Measurements from ENCODE around the gene PPP2R5C.
"Not testable (repeated sequence)": the region's sequence is repeated elsewhere in the genome, so short reads cannot be mapped to it uniquely, and the experiment has no call there.

Gene PPP2R5C

GRCh38 chr14:101965181-101965544 lies 203.7 kb downstream of the PPP2R5C start:
- DNase-seq (ENCODE audit: low spot score in 2 of 2) = peak; percentile 36 to 57
- Mint-ChIP-seq H3K9me3 (no peaks in the 10 kb centered on the region), H3K27ac (peak overlapping the region; percentile 68), H3K36me3 (peaks cover 3% of the 10 kb centered on the region), H3K4me1 (peaks cover 23% of the 10 kb centered on the region), H3K4me3 (peak overlapping the region; percentile 92), H3K27me3 (no peaks in the 10 kb centered on the region)
- ATAC-seq (ENCODE audit: low read depth) = peak; percentile 37

- peaks cover 26% of the 10 kb centered on the region for H3K4me1 Mint-ChIP-seq
Observed at GRCh38 chr14:101965770-101966722, 204.5 kb downstream of the PPP2R5C start.

GRCh38 chr14:101966742-101967141 lies 205.2 kb downstream of the PPP2R5C start:
- Mint-ChIP-seq H3K9me3 (no peaks in the 10 kb centered on the region), H3K36me3 (peaks cover 7% of the 10 kb centered on the region), H3K4me3 (no peak overlapping the region), H3K27me3 (no peaks in the 10 kb centered on the region), H3K4me1 (peaks cover 22% of the 10 kb centered on the region), H3K27ac (no peak overlapping the region)
- DNase-seq (ENCODE audit: low spot score in 2 of 2) (no peak), ATAC-seq (ENCODE audit: low read depth) (no peak)

More at GRCh38 chr14:101965770-101966722, 204.5 kb downstream of the PPP2R5C start:
- H3K27me3 Mint-ChIP-seq = no peaks in the 10 kb centered on the region
- ATAC-seq (ENCODE audit: low read depth) (no peak), DNase-seq (ENCODE audit: low spot score in 2 of 2) (no peak)
- peak overlapping the region; percentile 92 for H3K4me3 Mint-ChIP-seq
- peak overlapping the region; percentile 68 for H3K27ac Mint-ChIP-seq
- no peaks in the 10 kb centered on the region for H3K9me3 Mint-ChIP-seq
- peaks cover 7% of the 10 kb centered on the region for H3K36me3 Mint-ChIP-seq

GRCh38 chr14:101968186-101968585 lies 206.7 kb downstream of the PPP2R5C start:
- Mint-ChIP-seq H3K4me1 (peaks cover 26% of the 10 kb centered on the region), H3K4me3 (no peak overlapping the region), H3K9me3 (no peaks in the 10 kb centered on the region), H3K27me3 (no peaks in the 10 kb centered on the region), H3K36me3 (peaks cover 7% of the 10 kb centered on the region), H3K27ac (no peak overlapping the region)
- ATAC-seq (ENCODE audit: low read depth) = no peak
- DNase-seq (ENCODE audit: low spot score in 2 of 2) = no peak

GRCh38 chr14:101969481-101969880 lies 208.0 kb downstream of the PPP2R5C start:
- no peak for DNase-seq (ENCODE audit: low spot score in 2 of 2)
- Mint-ChIP-seq H3K4me3 (peak overlapping the region; percentile 5), H3K27ac (peak overlapping the region; percentile 57)

GRCh38 chr14:101970830-101971400 lies 209.4 kb downstream of the PPP2R5C start:
- Mint-ChIP-seq H3K9me3 (no peaks in the 10 kb centered on the region), H3K36me3 (peaks cover 9% of the 10 kb centered on the region), H3K27ac (peak overlapping the region; percentile 57), H3K4me1 (peaks cover 21% of the 10 kb centered on the region), H3K4me3 (no peak overlapping the region), H3K27me3 (no peaks in the 10 kb centered on the region)
- no peak for DNase-seq (ENCODE audit: low spot score in 2 of 2)
- ATAC-seq (ENCODE audit: low read depth) = no peak

More at GRCh38 chr14:101969481-101969880, 208.0 kb downstream of the PPP2R5C start:
- peak; percentile 24 for ATAC-seq (ENCODE audit: low read depth)
- H3K9me3 Mint-ChIP-seq = no peaks in the 10 kb centered on the region
- H3K4me1 Mint-ChIP-seq = peaks cover 21% of the 10 kb centered on the region
- H3K36me3 Mint-ChIP-seq = peaks cover 7% of the 10 kb centered on the region
- no peaks in the 10 kb centered on the region for H3K27me3 Mint-ChIP-seq

GRCh38 chr14:101971458-101971857 lies 209.9 kb downstream of the PPP2R5C start:
- ATAC-seq (ENCODE audit: low read depth); DNase-seq (ENCODE audit: low spot score in 2 of 2); H3K27ac Mint-ChIP-seq; H3K9me3 Mint-ChIP-seq; H3K4me3 Mint-ChIP-seq; H3K36me3 Mint-ChIP-seq; H3K27me3 Mint-ChIP-seq: not testable (repeated sequence)
- H3K4me1 Mint-ChIP-seq = peaks cover 21% of the 10 kb centered on the region

- Mint-ChIP-seq H3K4me1 (peaks cover 19% of the 10 kb centered on the region), H3K36me3 (peaks cover 9% of the 10 kb centered on the region), H3K27me3 (no peaks in the 10 kb centered on the region), H3K4me3 (no peak overlapping the region), H3K9me3 (no peaks in the 10 kb centered on the region), H3K27ac (no peak overlapping the region)
- ATAC-seq (ENCODE audit: low read depth) (no peak), DNase-seq (ENCODE audit: low spot score in 2 of 2) (no peak)
Observed at GRCh38 chr14:101972126-101972866, 210.8 kb downstream of the PPP2R5C start.

- H3K27ac Mint-ChIP-seq = no peak overlapping the region
Observed at GRCh38 chr14:101973356-101973755, 211.8 kb downstream of the PPP2R5C start.

GRCh38 chr14:101975231-101975630 lies 213.7 kb downstream of the PPP2R5C start:
- DNase-seq (ENCODE audit: low spot score in 2 of 2) (no peak), ATAC-seq (ENCODE audit: low read depth) (no peak)
- peaks cover 13% of the 10 kb centered on the region for H3K36me3 Mint-ChIP-seq
- no peak overlapping the region for H3K4me3 Mint-ChIP-seq
- no peaks in the 10 kb centered on the region for H3K9me3 Mint-ChIP-seq
- no peaks in the 10 kb centered on the region for H3K27me3 Mint-ChIP-seq
- peaks cover 8% of the 10 kb centered on the region for H3K4me1 Mint-ChIP-seq
- no peak overlapping the region for H3K27ac Mint-ChIP-seq

More at GRCh38 chr14:101973356-101973755, 211.8 kb downstream of the PPP2R5C start:
- ATAC-seq (ENCODE audit: low read depth) (no peak), DNase-seq (ENCODE audit: low spot score in 2 of 2) (no peak)
- peaks cover 16% of the 10 kb centered on the region for H3K4me1 Mint-ChIP-seq
- no peaks in the 10 kb centered on the region for H3K27me3 Mint-ChIP-seq
- peaks cover 9% of the 10 kb centered on the region for H3K36me3 Mint-ChIP-seq
- H3K4me3 Mint-ChIP-seq = no peak overlapping the region
- H3K9me3 Mint-ChIP-seq = no peaks in the 10 kb centered on the region
